Stimulated activated CD8-positive, alpha-beta memory T cell treated with anti-CD3 and anti-CD28 coated beads, Interleukin-15, amount 100 ng/mL, for 48 hours (primary cell): Measurements from ENCODE around the gene C1R.
"Not testable (repeated sequence)": the region's sequence is repeated elsewhere in the genome, so short reads cannot be mapped to it uniquely, and the experiment has no call there.

Experiments used
- DNase-seq, 2 donors: peaks; one replicate each; pipeline ENCODE4 v3.0.0-alpha.2; 2020; ENCODE audit warnings: low read depth in 2 of 2

C1R gene

DNA sequence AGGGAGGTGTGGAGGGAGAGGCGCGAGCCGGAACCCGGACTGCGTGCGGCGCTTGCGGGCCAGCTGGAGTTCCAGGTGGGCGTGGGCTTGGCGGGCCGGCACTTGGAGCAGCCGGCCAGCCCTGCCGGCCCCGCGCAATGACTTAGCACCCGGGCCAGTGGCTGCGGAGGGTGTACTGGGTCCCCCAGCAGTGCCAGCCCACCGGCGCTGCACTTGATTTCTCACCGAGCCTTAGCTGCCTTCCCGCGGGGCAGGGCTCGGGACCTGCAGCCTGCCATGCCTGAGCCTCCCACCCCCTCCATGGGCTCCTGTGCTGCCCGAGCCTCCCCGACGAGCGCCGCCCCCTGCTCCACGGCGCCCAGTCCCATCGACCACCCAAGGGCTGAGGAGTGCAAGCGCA lies 54.8 kb downstream of the C1R start:
- not testable (repeated sequence) for DNase-seq

DNA sequence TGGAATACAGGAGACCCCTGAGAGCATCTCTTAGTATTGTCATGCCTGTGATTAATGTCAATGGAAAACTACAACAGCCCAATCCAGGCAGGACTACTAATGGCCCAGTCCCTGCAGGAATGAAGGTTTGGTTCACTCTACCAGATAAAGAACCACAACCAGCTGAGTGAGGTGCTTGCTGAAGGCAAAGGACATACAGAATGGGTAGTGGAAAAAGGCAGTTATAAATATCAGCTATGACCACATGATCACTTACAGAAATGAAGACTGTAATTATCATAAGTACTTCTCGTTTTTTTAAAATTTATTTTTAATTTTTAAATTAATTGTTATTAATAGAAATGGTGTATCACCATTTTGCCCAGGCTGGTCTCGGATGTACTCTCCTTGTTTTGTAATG lies 56.8 kb downstream of the C1R start:
- DNase-seq, result no peak

DNA sequence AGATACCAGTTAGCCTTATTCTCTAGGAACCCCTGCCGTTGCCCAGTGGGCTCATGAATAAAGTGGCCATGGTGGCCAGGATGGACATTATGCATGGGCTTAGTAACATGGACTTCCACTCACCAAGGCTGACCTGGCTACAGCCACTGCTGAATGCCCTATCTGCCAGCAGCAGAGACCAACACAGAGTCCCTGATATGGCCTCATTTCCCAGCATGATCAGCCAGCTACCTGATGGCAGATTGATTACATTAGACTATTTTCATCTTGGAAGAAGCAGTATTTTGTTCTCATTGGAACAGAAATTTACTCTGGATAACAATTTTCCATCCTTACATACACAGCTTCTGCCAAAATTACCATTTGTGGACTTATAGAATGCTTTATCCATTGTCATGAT lies 57.8 kb downstream of the C1R start:
- DNase-seq, result no peak

DNA sequence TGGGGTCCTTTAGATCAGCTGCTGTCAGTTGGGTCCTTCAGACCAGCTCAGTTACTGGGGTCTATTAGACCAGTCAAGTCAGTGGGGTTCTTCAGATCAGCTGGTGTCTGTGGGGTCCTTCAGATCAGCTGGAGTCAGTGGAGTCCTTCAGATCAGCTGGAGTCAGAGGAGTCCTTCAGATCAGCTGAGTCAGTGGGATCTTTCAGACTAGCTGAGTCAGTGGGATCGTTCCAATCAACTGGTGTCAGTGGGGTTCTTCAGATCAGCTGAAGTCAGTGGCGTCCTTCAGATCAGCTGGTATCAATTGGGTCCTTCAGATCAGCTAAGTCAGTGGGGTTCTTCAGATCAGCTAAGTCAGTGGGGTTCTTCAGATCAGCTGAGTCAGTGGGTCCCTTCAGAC lies 59.3 kb downstream of the C1R start:
- DNase-seq, result no peak

DNA sequence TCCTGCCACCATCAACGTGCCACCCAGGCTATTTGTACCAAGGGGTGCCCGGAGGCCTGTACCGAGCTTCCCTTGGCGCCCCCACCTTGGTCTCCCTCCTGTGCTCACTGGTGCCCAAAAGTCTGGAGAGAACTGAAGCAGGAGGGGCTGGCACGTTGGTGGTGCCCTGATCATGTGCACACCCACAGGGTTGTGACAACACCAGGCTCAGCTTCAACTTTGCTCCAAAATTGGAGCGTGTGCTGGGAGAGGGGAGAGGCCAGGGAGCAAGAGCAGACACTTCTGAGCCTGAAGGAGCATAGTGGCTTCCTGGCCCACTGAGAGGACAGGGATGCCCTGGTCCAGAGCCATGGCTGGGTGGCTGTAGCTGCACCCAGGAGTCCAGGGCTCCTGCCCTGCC lies 60.9 kb downstream of the C1R start:
- no peak for DNase-seq
